GM18909 (cell line): ENCODE results near the gene DPEP2NB.
"Not testable (repeated sequence)": the region's sequence is repeated elsewhere in the genome, so short reads cannot be mapped to it uniquely, and the experiment has no call there.

ENCODE experiments used
- ATAC-seq: cut with Tn5 transposase; IDR thresholded peaks from one replicate; pipeline ENCODE4 v1.9.1; 2021; ENCODE audit warnings: mild to moderate bottlenecking; ENCODE audit not compliant: unreplicated experiment, poor library complexity

DPEP2NB gene

DNA sequence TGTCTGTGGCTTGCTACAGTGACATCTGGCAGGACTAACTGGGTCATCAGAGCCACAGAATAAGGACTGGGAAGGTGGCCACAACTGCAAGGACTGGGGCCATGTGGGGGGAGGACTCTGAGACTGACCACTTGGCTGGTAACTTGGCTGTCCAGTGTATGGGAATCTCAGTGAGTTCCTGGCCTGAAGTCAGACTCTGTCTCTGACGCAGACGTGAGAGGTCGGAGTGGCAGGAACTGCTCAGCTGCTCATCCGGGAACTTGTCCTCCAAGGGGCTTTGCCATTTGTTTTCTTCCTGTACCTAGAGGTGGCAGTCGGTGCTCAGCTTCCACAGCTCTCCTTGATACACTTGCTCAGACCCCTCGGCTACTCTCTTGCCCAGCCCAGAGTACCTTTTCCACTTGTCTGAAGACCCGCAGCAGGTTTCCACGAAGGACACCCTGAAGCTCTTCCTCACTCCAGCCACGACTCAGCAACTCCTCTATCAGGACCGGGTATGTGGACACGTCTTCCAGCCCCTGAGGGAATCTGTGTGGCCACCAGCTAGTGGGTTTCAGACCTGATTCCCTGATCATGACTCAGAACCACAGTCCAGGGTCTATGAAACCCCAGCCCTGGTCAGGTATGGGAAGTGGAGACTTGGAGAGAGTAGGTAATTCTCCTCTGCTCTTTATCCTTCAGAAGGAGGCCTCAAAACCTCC lies 28.1 kb downstream of the DPEP2NB start:
- no peak for ATAC-seq

DNA sequence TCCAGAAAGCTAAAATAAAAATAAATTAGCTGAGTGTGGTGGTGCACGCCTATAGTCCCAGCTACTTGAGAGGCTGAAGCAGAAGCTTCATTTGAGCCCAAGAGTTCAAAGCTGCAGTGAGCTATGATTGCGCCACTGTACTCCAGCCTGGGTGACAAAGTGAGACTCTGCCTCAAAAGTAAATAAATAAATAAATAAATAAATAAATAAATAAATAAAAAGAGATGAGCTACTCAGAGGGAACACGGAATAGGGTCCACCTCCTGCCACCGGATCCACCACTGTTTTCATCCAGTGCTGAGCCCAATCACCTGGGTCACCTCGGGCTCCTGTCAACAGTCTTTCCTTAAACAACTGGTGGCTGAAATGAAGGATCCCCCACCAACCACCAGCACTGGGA lies 28.8 kb downstream of the DPEP2NB start:
- ATAC-seq = no peak

DNA sequence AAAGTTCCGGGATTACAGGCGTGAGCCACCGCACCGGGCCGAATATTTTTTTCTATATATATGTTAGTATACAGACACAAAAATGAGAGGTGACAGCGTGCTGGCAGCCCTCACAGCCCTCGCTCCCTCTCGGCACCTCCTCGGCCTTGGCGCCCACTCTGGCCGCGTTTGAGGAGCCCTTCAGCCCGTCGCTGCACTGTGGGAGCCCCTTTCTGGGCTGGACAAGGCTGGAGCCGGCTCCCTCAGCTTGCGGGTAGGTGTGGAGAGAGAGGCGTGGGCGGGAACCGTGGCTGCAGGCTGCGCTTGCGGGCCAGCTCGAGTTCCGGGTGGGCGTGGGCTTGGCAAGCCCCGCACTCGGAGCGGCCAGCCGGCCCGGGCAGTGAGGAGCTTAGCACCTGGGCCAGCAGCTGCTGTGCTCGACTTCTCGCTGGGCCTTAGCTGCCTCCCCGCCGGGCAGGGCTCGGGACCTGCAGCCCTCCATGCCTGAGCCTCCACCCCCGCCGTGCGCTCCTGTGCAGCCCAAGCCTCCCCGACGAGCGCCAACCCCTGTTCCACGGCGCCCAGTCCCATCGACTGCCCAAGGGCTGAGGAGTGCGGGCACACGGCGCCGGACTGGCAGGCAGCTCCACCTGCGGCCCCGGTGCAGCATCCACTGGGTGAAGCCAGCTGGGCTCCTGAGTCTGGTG lies 33.6 kb downstream of the DPEP2NB start:
- ATAC-seq = no peak

DNA sequence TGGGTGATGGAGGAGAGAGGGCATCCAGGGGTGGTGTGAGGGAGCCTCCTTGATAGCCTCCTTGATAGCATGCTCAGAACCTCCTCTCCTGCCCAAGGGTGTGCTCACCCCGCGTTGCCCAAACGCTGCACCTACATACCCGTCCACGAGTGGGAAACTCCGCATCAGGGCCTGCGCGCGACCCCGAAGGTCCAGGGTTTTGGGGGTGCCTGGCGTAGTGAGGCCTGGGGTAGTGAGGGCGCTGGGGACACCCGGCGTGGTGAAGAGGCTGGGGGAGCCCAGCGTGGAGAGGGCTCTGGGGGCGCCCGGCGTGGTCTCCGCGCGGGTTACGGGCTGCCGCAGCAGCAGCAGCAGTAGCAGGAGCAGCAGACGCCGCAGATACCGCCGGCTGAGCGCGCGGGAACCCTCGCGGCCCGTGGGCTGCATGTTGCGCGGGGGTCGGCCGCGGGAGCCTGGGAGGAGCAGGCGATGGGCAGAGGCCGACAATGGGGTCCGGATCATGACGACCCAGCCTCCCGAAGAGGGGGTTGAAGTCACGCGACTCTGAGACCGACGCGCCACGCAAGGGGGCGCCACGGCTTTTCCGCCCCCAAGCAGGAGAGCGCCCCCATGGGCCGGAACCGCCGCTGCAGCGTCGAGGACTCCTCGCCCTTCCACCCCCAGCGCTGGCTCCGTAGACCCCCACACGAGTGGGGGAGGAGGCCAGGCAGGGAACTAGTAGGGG lies 35.6 kb downstream of the DPEP2NB start, which contains the start of gene DPEP3:
Gene DPEP3 (minus strand): TSS at position 545 of the 724 bp plus-strand sequence. CDS start 119 bp downstream, at position 426.
- no peak for ATAC-seq

DNA sequence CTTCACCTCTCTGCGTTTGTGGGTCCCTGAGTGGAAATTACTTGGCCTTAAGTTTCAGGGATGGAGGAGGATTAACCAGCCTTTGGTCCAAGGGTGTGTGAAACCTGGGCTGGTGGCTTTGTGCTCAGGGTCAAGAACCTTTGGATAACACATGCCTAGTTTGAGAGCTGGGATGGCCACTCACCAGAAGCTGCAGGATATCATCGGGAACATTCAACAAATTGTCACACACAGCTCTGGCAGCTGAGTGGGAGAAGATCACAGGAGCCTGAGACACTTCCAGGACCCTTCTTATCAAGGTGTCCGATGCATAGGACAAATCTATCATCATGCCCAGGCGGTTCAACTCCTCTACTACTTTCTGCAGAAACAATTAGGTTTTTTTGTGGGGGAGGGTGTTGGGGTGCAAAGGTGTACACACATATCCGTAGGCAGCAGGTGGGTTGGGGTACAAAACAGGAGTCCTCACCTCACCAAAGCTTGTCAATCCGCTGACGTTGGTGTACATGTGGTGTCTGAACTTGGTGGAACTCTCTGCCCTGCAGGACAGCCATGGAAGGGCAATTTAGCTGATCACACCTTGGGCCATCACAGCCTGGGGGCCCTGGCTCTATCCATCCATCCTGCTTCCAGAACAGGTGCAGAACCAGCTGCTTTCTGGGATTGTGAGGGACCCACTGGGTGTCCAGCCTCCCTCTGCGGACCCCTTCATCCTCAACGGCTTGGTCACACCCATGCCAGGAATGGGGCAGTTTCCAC lies 38.1 kb downstream of the DPEP2NB start:
- no peak for ATAC-seq

DNA sequence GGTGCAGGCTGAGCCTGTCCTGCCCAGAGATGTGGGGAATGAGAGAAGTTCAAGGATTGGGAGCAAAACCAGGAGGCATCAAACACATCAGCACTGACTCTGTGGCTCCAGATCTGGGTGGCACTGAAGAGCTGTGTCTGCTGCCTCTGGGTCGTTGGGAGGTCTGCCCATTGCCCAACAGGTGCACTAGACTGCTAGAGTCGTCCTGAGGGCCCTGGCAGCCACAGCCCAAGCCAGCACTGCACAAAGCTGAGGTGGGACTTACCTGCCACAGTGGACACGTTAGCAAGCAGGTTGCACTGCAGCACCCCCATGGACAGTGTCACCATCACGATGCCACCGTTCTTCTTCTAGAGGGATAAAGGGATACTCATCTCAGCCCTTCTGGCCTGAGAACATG lies 38.7 kb downstream of the DPEP2NB start:
- no peak for ATAC-seq

DNA sequence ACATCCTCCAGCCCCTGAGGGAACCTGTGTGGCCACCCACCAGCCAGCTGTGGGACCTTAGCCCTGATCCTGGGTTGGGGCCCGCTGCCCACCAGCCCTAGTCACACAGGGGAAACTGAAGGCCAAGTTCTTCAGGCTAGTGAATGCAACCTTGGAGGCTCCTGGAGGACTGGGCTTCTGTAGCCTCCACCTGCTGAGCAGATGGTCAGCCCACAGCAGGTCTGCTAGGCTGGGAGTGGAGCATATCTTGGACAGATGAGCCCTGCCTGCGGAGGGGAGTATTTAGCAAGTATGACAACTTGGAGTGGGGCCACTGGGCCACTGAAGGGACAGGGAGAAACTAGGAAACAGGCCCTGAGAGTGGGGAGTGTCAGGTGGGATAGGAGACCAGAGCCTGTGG lies 39.5 kb downstream of the DPEP2NB start:
- ATAC-seq = no peak

DNA sequence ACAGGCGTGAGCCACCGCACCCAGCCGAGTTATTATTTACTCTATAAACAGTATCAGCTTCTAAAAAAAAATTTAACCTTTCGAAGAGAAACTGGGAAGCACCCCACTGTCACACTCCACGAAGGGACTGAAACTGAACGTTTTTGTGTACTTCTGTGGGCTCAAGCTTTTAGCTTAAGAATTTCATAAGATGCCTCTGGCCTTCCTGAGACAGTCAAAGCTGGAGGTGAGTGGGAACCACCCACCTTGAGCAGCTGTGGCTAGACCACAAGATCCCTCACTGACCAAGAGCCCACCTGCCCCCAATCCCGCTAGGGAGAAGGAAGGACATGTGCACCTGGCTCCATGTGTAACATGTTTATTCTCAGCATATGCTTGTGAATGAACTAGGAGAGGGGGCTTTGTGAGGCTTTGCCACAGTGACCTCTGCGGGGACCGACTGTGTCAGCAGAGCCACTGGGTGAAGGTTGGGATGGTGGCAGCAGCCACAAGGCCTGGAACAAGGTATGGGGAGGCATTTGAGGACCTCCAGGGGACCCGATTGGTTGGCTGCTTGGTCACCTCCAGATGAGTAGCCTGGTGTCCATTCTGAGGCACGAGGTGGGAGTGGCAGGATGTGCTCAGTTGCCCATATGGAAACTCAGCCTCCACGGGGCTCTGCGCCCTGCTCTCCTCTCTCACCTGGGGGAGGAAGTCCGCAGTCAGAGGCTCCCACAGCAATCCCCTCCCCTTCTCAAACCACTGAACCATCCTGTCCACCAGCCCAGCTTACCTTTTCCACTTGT lies 40.2 kb downstream of the DPEP2NB start:
- no peak for ATAC-seq

DNA sequence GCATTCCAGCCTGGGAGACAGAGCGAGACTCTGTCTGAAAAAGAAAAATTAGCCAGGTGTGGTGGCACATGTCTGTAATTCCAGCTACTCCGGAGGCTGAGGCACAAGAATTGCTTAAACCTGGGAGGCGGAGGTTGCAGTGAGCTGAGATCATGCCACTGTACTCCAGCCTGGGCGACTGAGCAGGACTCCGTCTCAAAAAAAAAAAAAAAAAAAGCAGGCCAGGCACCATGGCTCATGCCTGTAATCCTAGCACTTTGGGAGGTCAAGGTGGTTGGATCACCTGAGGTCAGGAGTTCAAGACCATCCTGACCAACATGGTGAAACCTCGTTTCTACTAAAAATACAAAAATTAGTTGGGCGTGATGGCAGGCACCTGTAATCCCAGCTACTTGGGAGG lies 43.4 kb downstream of the DPEP2NB start:
- ATAC-seq = not testable (repeated sequence)

DNA sequence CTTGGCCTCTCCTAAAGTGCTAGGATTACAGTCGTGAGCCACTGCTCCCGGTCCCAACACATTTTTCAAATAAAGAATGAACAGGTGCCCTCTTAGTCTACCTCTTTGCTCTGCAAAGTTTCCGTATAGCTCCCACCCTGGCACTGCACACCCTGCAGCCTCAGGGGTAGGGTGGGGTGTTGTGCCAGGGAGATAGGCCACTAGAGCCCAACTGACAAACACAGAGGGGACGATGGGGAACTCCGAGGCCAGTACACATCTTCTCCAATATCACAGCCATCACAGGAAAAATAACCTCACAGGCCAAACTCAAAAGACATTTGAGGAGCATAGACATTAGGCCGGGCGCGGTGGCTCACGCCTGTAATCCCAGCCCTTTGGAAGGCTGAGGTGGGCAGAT lies 44.6 kb downstream of the DPEP2NB start:
- ATAC-seq = no peak

DNA sequence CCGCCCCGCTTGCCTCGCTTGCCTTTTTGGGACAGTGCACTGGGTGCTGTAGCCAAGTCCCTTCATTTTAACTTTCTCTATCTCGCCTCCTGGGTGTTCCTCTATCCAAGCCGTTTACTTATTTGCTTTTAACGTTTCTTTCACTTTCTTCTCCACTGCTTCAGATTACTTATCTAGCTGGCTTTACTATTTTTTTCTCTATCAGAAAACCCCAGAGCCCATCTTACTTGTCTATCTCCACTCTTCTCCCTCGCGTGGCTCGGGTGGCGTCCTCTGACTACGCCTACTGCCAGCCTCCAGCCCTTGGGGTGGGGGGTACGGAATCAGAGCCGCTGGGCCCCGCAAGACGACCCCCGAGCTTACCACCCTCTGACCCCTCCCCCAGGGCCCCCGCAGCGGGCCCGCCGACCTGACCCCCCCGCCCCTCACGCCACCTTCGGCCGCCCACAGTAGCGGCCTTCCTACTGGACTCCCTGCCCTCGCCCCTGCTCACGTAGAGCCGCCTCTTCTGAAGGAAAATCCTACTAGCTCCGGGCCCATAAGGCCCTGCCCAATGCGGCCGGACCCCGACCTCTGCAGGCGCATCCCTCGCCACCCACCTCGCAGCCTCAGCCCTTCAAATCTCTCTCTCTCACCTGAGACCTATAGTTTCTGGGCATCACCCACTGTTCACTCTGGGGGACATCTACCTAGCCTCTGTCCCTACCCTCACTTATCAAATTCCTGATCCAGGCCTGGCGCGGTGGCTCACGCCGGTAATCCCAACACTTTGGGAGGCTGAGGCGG lies 46.3 kb downstream of the DPEP2NB start:
- peak; percentile 1 for ATAC-seq

DNA sequence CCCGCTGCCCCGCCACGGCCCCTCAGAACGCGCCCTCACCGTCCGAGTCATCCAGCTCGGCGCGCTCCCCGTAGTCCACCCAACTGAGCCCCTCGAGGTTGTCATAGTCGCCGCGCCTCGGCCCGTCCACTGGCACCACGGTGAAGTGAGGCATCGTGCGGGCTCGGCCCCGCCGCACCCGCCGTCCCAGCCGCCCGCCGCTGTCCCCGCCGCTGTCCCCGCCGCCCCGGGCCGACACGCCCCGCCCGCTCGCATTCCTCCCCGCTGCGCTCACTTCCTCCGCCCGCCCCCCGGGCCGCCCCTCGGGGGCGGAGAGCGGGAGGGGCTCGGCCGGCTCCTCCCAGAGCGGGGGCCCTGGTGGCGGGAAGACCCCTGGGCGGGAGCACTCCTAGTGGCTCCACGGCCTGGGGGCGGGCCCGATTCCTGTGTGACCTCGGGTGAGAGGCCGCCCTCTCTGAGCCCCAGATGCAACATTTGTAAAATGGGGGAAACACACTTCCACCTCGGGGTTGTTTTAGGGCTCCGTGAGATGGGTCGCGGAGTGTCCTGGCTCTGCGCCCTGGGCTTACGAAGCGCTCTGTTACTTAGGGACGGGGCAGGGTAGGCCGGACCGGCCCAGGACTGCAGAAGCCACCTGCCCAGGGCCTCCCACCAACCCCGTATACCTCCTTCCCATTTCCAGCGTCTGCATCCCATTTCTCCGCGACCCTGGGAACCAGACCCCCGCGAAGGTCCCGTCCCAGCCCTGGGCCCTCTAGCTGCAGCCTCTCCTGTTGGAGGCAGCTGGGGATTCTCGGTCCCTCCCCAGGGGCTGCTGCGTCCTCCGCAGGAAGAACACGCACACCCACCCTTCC lies 47.1 kb downstream of the DPEP2NB start, which contains the start of gene SLC12A4:
Gene SLC12A4 (minus strand): TSS at position 238 of the 854 bp plus-strand sequence. CDS start 84 bp downstream, at position 154.
- peak; percentile 80 for ATAC-seq

DNA sequence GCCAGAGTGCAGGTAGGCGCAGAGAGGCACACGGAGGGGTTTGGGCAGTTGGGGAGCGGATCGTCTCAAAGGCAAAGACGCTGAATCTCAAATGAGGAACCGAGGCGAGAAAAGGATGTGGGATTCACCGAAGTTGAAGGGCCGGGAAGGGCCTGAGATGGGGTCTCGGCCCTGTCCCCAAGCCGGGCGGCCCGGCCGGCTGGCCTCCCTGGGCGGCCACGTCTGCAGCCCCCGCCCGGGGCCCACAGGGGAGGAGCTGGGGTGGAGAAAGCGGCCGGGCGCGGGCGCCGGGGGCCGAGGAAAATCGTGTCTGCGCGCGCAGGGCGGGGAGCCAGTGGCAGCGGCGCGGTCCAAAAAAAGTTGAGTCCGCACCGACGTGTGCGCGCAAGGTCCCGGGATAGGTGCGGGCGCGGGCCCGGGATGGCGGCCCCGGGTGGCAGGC lies 47.7 kb downstream of the DPEP2NB start:
- peak; percentile 29 for ATAC-seq

DNA sequence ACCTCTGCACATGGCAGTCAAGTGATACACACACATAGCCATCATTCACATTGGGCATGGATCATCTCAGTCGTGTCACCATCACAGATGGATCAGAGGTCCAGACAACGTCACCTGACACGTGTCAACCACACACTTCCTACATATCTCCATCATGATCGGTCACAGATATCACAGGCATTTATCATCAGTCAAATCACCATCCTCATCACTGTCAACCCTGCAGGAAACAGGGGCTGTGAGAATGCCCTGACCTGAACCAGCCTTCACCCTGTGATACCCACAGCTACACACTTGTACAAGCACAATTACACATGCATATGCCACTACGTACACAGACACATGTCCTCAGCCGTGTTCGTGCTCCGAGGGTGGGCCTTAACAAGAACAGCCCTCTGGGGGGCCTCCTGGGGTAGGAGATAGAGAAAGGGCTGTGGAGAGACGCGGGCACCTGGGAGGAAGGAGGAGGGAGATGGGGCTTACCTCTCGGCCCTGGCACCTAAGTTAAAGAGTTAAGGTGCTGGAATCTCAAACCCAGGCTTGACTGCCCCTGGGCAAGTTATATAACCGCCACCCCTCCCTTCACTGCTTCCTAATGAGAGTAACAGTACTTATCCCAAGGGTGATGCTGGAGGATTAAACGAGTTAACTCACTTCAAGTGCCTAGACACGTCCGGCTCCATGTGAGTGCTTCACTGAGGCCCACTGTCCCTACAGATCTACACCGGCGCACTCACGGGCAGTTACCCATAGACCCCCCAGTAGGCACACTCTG lies 48.3 kb downstream of the DPEP2NB start:
- ATAC-seq = peak; percentile 3

DNA sequence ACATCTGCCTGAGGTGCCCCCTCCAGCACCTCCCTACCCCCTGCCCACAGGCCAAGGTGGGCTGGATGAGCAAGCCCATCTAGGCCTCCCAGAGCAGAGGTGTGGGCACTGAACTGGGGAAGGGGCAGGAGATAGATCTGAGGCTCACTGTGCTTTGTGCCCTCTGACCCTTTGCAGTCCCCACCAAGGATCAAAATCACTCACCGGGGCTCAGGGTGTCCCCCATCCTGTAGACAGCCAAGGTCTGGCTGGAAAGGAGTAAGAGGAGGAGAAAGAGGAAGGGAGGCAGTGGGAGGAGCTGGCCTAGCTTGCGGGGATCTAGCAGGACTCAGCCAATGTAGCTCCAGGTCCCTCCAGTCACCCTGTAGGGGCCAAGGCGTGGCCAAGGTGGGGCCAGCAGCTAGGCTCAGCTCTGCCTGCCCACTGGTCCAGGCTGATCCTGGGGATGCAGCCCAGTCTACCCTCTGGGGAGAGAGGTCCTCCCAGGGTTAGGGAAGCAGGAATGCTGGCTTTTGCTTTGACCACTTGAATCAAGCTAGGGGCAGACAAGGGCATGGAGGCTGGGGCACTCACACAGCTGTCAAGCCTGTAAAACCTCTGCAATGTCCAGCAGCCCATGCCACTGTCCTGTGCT lies 49.0 kb downstream of the DPEP2NB start:
- ATAC-seq = no peak

DNA sequence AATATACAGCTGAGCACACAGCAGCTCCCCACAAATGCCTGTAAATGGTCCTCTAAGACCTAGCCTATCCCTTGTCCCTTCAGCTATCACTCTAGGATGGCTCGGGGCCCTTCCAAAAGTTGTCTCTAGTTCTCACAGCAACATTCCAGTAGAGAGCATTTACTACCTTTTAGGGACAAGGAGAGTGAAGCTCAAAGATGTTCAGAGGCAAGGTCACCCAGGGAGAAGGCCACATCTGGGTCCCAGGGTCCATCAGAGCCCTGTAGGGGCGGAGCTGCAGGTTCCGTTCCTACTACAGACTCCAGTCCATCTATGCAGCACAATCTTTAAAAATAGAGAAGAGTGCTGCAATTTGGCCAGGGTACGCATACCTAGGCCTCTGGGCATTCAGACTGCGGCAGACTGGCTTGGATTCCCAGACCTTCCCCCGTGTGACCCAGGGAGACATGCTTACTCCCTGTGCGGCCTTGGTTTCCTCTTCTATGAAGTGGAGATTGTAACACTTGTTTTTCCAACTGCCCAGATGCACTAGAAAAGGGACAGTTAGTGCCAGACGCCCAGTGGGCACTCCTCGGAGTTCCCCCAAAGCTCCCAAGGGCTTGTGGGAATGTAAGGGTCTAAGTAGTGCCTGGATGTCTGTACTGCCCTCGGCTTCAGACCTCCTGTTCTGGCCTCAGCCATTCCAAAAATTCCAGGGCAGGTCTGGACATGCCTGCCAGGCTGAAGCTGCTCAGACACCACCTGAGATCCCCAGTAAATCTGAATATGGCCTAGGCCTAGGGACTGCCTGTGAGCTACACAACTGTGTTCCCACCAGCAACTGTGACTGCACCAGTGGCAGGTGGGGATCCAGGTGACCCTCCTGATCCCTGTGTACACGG lies 49.8 kb downstream of the DPEP2NB start:
- ATAC-seq = no peak
